Activated CD4-positive, alpha-beta T cell treated with anti-CD3 and anti-CD28 coated beads for 1 hour (primary cell): ENCODE results near the gene PDE7B.
"Not testable (repeated sequence)": the region's sequence is repeated elsewhere in the genome, so short reads cannot be mapped to it uniquely, and the experiment has no call there.

ENCODE experiments used
- DNase-seq: peaks from one replicate; pipeline ENCODE4 v3.0.0-alpha.2; 2020

The PDE7B gene

DNA sequence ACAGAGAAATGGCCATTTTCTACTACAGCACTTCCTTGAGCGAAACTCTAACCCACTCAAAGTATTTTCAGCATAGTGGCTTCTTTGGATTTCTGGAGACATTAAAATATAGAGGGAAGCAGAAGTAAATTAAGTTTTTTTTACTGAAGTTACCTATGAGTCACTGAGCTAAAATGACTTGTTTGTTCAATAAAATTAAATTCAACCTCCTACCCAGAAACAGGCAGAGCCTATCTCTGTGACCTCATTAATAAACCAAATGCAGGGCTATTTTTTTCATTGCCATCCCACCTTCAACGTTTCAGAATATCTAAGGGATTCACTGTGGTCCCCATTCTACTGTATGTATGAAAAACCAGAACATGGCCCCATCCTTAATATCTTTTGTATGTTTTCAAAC lies 265.6 kb downstream of the PDE7B start:
- DNase-seq = no peak

DNA sequence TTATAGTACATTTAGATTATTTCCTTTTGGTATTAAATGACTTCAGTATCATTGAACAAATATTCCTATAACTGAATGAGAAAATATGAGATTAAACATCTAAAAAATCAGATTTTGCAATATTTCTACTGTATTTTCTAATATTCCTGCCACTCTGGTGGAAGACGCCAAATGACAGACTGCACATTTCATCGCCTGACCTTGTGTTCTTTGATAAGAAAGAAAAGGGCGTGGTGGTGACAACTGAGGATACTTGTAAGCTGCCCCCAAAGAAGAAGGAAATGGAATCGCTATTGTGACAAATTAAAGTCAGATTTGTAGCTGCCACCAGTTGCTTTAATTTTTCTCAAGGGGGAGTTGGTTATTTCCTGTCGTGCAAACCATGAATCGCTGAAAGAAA lies 267.3 kb downstream of the PDE7B start:
- no peak for DNase-seq

DNA sequence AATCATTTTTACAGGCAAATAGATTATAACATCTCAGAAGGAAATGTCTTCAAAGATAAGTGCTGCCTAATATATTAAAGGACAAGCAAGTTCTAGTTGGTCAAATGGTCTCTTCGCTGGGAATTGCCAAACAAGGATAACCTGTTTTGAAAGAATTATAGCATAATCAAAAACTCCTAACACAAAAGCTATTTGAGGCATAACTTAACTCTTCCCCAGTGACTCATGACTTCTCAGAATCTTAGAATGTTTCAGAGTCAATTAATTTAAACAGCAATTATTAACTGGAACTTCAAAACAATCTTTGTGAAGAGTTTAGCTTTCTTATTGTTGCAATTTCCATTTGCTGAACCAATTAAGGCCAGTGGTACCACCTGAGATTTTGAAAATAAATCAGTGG lies 272.0 kb downstream of the PDE7B start:
- DNase-seq = no peak

- DNase-seq = no peak
Observed at GRCh38 chr6:136125585-136125984, 274.1 kb downstream of the PDE7B start.

DNA sequence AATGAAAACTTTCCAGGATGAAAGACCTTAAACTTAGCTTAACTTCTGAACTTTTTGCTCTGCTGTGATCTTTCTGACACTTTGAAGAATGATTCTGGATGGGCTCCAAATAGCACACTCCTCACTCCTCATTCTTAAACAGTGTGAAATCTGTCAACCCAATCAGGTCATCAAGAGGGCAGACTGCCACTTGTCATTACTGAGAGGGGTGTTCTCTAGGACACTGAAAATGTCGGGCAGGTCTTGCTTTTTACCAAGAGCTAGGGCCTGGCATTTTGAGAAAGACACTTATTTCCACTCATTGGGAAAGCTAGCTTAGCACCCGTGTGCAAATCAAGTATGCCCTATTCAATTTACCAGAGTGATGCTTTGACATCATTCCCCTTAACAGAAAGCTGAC lies 276.4 kb downstream of the PDE7B start:
- no peak for DNase-seq

DNA sequence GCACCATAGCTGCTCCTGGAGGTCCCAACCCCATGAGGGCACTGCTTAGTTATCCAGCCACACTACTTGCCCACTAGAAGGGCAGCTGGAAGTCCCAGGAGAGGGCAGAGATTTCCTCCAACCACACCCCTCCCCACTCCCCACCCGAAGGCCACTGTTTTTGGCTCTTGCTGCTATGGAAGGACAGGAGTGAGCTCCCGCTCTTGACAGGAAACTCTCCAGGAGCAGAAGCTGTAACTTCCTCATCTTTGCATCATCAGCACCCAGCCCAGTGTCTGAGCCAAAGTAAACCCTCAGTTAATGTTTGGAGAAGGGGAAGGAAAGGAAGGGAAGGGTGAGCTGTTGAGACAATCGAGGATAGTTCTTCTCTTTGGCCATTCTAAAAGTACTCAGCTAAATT lies 277.9 kb downstream of the PDE7B start:
- no peak for DNase-seq

- no peak for DNase-seq
Observed at GRCh38 chr6:136134268-136134667, 282.8 kb downstream of the PDE7B start.

DNA sequence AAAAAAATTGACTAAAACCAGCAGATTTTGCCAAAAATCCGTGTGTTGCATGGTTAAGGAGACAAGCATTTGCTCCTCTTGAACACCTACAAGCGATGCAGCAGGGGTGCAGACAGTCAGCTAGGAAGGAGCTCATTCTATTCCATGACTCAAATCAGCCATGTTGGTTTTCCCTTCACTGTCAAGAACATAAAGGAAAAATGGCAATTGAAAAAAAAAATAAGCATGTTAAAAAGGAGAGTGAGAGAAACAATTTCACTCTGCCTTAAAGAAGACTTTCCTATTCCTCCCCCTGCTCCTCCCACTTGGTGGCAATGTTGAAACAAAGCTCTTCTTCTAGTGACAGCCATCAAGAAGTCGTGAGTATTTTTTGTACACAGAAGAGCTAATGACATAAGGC lies 283.2 kb downstream of the PDE7B start:
- no peak for DNase-seq

DNA sequence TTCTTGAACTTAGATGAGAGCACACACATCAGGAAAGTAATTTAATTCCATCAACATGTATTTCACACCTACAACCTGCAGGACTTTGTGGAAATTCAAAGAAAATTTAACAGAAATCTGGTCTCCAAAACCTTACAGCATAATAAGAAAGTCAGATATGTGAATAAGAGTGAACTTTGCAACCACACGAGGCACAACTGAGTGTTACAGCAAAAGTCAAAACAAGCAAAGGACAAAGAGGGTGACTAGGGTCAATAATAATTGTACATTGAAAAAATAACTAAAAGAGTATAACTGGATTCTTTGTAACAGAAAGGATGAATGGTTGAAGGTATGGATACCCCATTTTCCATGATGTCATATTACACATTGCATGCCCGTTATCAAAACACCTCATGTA lies 284.8 kb downstream of the PDE7B start:
- DNase-seq = no peak

GRCh38 chr6:136137008-136137692 lies 285.6 kb downstream of the PDE7B start:
- DNase-seq = no peak

DNA sequence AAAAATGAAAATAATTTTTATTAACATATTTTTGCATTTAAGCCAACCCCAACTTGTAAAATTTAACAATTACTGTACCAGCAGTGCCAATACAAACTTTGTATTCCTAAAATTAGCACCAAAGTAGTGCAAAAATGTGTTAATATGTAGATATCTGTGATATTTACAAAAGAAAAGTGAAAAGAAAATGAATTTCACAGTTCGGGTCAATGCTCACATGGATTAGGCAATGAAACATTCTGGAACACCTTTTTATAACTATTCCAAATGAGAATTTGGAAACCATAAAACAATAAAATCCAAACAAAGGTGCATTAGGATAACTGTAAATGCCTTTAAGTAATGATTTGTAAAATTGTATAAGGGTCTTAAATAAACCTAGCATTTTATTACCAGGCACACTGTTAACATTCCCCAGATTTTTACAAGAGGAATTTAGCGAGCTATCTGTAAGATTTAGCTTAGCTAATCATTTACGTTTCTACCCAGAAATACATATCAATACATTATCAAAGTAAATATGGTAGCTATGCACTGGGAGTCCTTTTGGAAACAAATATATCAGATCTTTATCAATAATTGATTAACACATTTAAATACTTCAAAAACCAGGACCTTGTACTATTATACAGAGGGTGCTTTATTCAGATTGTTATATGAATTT lies 286.4 kb downstream of the PDE7B start:
- DNase-seq = no peak

GRCh38 chr6:136139111-136139510 lies 287.6 kb downstream of the PDE7B start:
- DNase-seq = not testable (repeated sequence)

DNA sequence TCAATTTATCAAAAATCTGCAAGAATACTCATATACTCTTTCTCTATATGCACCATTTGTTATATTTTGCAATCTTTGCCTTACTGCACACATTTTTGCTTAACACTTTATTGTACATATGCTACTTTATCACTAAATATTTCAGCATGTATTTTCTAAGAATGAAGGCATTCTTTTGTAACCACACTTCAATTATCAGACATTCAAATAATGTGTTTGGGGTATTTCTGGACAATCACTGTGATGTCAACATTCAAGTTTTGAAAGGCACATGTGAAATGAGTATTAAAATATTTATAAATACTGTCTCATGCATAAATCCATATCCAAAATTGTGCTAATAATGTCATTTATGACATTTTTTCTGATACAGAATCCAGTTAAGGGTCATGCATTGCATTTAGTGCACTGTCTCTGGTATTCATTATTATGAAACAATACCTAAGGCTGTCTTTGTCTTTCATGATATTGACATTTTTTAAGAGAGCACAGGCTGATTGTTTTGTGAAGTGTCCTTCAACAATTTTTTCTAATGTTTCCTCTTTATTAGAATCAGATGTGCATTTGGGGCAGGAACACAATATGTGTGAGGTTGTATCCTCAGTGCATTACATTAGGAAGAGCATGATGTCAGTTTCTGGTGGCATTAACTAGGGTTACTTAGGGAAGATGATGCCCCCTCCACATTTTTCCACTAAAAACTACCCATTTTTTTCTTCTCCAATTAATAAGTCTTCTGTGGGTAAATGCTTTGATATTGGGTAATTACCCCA lies 292.9 kb downstream of the PDE7B start:
- no peak for DNase-seq

GRCh38 chr6:136146130-136146529 lies 294.6 kb downstream of the PDE7B start:
- no peak for DNase-seq

GRCh38 chr6:136147342-136147741 lies 295.8 kb downstream of the PDE7B start:
- no peak for DNase-seq

- DNase-seq = no peak
Observed at GRCh38 chr6:136148051-136148450, 296.6 kb downstream of the PDE7B start.

- no peak for DNase-seq
Observed at GRCh38 chr6:136148523-136148922, 297.0 kb downstream of the PDE7B start.

DNA sequence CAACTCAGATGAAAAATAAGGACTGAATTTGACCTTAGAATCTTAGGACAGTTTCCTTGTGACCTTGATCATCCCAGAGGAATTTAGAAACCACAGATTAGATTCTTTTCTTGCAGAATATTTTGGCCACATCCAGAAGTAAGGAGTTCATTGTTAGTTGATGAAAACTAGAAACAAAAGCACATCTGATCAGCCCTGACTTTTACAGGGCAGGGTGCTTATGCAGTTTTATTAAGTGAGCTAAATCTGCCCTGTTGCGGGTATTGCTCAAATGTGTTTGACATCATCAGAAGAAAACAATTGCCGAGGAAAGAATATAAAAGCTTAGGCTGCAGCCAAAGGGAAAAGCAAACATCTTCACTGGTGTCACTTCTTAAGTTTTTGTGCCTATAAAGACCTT lies 297.8 kb downstream of the PDE7B start:
- DNase-seq = no peak

- DNase-seq = no peak
Observed at GRCh38 chr6:136150961-136151360, 299.5 kb downstream of the PDE7B start.

DNA sequence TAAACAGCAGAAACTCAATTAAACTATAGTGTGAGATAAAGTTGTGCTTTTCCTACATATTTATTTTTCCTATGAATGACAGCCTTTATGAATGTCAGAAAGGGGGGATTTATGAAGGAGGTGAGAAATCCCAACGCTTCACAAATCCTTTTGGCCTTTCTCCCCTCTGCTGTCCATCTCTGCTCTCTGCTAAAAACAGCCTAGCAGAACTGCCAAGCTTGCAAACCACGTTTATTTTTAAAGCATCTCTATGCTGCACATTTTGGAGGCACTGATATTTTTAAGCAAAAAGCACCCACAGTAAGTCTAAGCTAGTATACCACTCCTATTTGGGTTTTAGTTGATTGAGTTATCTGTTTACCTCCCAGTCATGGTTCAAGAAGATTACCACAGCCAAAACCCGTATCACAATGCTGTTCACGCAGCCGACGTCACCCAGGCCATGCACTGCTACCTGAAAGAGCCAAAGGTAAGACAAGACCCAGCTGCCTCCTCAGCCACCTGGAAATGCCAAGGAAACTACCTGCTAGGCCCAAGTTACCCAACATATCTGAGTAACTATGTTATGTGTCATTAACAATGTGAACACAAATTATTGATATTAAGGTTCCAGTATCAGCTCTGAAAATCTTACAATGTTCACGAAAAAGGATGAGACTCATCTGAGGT lies 302.3 kb downstream of the PDE7B start:
- no peak for DNase-seq

- DNase-seq = no peak
Observed at GRCh38 chr6:136155191-136155590, 303.7 kb downstream of the PDE7B start.

GRCh38 chr6:136157743-136158142 lies 306.2 kb downstream of the PDE7B start:
- no peak for DNase-seq

DNA sequence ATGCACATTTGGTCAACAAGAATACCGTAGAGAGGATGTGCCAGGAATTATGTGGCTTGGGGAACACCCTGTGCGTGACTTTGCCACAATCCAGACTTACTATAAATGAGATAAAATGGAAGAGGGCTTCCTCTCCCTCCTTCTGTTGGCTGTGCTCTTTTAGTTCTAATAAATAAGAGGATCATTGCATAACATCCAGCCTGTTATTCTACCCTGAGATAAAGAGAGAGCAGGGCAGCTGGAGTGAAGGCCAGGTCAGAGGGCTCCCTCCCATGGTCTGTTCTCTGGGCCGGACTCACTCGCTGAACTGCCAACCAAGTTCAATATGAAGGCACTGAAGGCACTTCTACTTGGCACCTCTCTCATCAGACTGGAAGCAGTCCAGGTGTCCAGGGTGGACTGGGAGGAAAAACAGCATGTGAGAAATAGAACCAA lies 306.9 kb downstream of the PDE7B start:
- DNase-seq = no peak

DNA sequence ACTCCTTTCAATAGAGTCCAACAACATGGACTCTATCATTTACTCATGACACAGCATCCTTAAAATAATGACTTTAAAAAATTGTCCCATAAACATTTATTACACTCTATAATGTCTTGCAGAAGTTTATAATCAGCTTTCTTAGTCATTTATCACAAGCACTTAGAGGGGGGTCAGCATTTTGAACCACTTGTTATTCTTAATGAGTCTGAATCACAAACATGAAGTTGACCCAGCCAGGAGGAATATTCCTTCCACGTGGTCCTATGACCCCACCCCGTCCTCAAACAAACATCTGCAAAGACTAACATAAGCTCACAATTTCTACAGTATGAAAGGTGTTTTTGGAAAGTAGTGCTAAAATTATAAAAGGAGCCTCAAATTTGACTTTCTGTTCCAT lies 307.5 kb downstream of the PDE7B start:
- DNase-seq = no peak
